Measurements from ENCODE around the gene NUP210L. TPM values are rescaled to one million over a fixed set of nuclear protein-coding genes. Genes with fewer than 3 reads are reported as not detected.
A peak's percentile ranks its signal among the peaks of the same experiment; 100 is the strongest.

Gene NUP210L
- total and polyA plus RNA-seq, 9 of the 15 experiments (the other 6 are each of a cell fraction or from before 2014, with no cell fraction given) = 0.01 to 0.04 TPM; not detected in 7

DNA sequence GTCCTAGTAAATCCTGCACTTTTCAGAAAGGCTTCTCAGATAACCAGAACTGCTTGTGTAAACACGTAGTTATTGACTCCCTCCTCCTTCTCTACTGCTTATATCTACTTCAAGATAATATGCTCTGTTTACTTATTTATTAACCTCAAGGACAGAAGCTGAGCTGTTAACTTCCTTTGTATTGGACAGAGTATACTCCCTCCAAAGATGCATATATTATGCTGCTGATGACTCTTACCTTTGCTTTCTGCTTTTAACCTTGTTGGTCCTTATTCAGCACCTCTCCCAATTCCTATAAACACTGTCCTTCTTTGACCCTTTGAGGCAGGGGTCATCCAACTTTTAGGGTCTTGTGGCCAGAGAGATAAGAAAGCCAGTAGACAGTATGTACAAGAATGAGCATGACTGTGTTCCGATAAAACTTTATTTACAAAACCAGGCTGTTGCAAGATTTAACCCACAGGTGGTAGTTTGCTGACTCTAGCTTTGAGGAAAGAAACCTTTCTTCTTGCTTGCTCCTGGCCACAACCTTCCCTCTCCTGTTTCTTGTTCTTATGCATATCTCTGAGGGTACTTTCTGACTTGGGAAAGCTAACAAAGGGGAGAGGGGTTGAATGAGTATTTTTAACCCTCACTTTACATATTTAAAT, 32.1 kb upstream of the NUP210L start (continued):
- TF ChIP-seq, protein P1, sequence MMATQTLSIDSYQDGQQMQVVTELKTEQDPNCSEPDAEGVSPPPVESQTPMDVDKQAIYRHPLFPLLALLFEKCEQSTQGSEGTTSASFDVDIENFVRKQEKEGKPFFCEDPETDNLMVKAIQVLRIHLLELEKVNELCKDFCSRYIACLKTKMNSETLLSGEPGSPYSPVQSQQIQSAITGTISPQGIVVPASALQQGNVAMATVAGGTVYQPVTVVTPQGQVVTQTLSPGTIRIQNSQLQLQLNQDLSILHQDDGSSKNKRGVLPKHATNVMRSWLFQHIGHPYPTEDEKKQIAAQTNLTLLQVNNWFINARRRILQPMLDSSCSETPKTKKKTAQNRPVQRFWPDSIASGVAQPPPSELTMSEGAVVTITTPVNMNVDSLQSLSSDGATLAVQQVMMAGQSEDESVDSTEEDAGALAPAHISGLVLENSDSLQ (IDR thresholded peaks at IDR 0.05) = 0 out of 2 replicates have a peak, but pooled peaks have one; percentile 29
- TF ChIP-seq MAFK (IDR thresholded peaks at IDR 0.05; ENCODE audit: low read length) (no peak), HLTF (IDR thresholded peaks at IDR 0.05) (no peak), JUND (IDR thresholded peaks at IDR 0.05; ENCODE audit: borderline replicate concordance, low read depth, low read length) (peak; percentile 64; the same call in 1 of the 2 replicates), JUND (tag; IDR thresholded peaks at IDR 0.05; ENCODE audit: borderline replicate concordance, low read depth, low read length) (peak; percentile 75; the same call in 1 of the 3 replicates), FOXO4 (CRISPR knock-in tag; IDR thresholded peaks at IDR 0.05) (no peak), ZNF668 (CRISPR knock-in tag; IDR thresholded peaks at IDR 0.05) (no peak), EGR1 (conservative IDR thresholded peaks at IDR 0.05) (no peak), MAFG (tag; conservative IDR thresholded peaks at IDR 0.05) (peak; percentile 48), ZNF263 (CRISPR knock-in tag; IDR thresholded peaks at IDR 0.05; ENCODE audit: borderline replicate concordance) (no peak), ZBTB33 (CRISPR knock-in tag; IDR thresholded peaks at IDR 0.05) (no peak), CCAR2 (IDR thresholded peaks at IDR 0.05; ENCODE audit: low read depth, low read length) (no peak), CXXC5 (CRISPR knock-in tag; IDR thresholded peaks at IDR 0.05) (0 out of 2 replicates have a peak, but pooled peaks have one; percentile 27), HDAC3 (IDR thresholded peaks at IDR 0.05; ENCODE audit: borderline replicate concordance, partially characterized antibody) (peak; percentile 77), MCM7 (IDR thresholded peaks at IDR 0.05) (no peak), SREBF1 (IDR thresholded peaks at IDR 0.05; ENCODE audit: borderline replicate concordance, low read depth, low read length) (no peak), RCOR1 (IDR thresholded peaks at IDR 0.05; ENCODE audit: borderline replicate concordance in 1 of 2, low read depth in 2 of 2, low read length in 2 of 2) (no peak; a peak in 1 of 4 replicates), ZNF316 (IDR thresholded peaks at IDR 0.05) (peak; percentile 57), ZC3H4 (CRISPR knock-in tag; IDR thresholded peaks at IDR 0.05; ENCODE audit: borderline replicate concordance) (no peak), ZNF584 (CRISPR knock-in tag; IDR thresholded peaks at IDR 0.05; ENCODE audit: low read depth) (no peak)
- TF ChIP-seq, protein P2, sequence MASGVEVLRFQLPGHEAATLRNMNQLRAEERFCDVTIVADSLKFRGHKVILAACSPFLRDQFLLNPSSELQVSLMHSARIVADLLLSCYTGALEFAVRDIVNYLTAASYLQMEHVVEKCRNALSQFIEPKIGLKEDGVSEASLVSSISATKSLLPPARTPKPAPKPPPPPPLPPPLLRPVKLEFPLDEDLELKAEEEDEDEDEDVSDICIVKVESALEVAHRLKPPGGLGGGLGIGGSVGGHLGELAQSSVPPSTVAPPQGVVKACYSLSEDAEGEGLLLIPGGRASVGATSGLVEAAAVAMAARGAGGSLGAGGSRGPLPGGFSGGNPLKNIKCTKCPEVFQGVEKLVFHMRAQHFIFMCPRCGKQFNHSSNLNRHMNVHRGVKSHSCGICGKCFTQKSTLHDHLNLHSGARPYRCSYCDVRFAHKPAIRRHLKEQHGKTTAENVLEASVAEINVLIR (CRISPR knock-in tag; IDR thresholded peaks at IDR 0.05) = no peak
- TF ChIP-seq, protein P3, sequence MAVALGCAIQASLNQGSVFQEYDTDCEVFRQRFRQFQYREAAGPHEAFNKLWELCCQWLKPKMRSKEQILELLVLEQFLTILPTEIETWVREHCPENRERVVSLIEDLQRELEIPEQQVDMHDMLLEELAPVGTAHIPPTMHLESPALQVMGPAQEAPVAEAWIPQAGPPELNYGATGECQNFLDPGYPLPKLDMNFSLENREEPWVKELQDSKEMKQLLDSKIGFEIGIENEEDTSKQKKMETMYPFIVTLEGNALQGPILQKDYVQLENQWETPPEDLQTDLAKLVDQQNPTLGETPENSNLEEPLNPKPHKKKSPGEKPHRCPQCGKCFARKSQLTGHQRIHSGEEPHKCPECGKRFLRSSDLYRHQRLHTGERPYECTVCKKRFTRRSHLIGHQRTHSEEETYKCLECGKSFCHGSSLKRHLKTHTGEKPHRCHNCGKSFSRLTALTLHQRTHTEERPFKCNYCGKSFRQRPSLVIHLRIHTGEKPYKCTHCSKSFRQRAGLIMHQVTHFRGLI (CRISPR knock-in tag; IDR thresholded peaks at IDR 0.05) = no peak

Data from K562 (cell line).